ENCODE results near the gene RIT2. TPM values are rescaled to one million over a fixed set of nuclear protein-coding genes. Genes with fewer than 3 reads are reported as not detected.

The RIT2 gene
- total RNA-seq, 1 donor from 2014 or later: not detected

DNA sequence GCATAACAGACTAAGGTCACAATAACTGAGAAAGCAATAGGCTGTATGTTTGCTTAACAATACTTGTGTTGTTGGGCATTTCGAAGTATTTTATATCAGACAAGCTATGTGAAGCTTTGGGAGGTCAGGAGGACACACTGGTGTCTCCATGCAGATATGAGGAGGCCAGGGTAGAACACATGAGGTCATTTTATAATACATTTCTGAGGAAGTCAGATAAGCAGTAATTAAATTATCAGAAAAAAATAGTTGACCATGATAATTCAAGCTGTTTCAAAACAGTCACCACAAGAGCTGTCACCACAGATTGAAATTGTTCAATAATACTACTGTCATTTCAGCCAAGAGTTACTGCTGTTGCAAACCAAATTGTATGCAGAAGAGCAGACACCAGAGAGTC, 160.6 kb downstream of the RIT2 start:
- DNase-seq (ENCODE audit: low spot score): no peak
- Mint-ChIP-seq H3K4me1 (ENCODE audit: unreplicated experiment) (no peaks in the 10 kb centered on the region), H3K27ac (ENCODE audit: unreplicated experiment) (no peak overlapping the region), H3K4me3 (ENCODE audit: unreplicated experiment) (no peak overlapping the region), H3K9me3 (ENCODE audit: unreplicated experiment) (no peaks in the 10 kb centered on the region), H3K27me3 (ENCODE audit: unreplicated experiment) (no peaks in the 10 kb centered on the region), H3K36me3 (ENCODE audit: low read depth, unreplicated experiment) (no peaks in the 10 kb centered on the region)
- TF ChIP-seq, protein P1, sequence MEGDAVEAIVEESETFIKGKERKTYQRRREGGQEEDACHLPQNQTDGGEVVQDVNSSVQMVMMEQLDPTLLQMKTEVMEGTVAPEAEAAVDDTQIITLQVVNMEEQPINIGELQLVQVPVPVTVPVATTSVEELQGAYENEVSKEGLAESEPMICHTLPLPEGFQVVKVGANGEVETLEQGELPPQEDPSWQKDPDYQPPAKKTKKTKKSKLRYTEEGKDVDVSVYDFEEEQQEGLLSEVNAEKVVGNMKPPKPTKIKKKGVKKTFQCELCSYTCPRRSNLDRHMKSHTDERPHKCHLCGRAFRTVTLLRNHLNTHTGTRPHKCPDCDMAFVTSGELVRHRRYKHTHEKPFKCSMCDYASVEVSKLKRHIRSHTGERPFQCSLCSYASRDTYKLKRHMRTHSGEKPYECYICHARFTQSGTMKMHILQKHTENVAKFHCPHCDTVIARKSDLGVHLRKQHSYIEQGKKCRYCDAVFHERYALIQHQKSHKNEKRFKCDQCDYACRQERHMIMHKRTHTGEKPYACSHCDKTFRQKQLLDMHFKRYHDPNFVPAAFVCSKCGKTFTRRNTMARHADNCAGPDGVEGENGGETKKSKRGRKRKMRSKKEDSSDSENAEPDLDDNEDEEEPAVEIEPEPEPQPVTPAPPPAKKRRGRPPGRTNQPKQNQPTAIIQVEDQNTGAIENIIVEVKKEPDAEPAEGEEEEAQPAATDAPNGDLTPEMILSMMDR (IDR thresholded peaks at IDR 0.05; ENCODE audit: unreplicated experiment): no peak

DNA sequence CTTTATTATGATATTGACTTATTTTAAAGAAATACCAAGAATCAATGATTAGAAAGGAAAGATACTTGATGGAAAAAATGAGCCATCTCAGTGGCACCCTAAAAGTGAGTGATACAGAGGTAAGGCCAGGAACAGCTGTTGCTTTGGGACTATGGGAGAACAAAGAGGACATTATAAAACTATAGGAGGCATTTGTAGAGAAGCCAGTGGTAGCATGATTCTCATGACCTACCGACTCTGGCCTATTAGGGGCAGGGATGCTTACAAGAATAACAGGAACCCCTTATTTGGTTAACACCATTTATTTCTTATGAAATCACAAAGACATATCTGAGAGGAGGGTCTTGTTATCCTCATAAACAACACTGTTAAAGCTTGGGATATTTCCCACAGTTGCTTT, 162.2 kb downstream of the RIT2 start:
- no peak for DNase-seq (ENCODE audit: low spot score)
- TF ChIP-seq, protein P1 (IDR thresholded peaks at IDR 0.05; ENCODE audit: unreplicated experiment): no peak
- no peak overlapping the region for H3K4me3 Mint-ChIP-seq (ENCODE audit: unreplicated experiment)
- no peaks in the 10 kb centered on the region for H3K4me1 Mint-ChIP-seq (ENCODE audit: unreplicated experiment)
- H3K9me3 Mint-ChIP-seq (ENCODE audit: unreplicated experiment): no peaks in the 10 kb centered on the region
- H3K36me3 Mint-ChIP-seq (ENCODE audit: low read depth, unreplicated experiment): no peaks in the 10 kb centered on the region
- H3K27ac Mint-ChIP-seq (ENCODE audit: unreplicated experiment): no peak overlapping the region
- H3K27me3 Mint-ChIP-seq (ENCODE audit: unreplicated experiment): no peaks in the 10 kb centered on the region

DNA sequence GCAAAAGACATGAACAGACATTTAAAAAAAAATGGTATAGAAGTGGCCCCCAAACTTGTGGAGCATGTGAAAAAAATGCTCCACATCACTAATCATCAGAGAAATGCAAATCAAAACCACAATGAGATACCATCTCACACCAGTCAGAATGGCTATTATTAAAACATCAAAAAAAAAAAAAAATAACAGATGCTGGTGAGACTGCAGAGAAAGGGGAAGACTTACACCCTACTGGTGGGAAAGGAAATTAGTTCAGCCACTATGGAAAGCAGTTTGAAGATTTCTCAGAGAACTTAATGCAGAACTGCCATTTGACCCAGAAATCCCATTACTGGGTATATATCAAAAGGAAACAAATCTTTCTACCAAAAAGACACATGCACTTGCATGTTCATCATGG, 164.8 kb downstream of the RIT2 start:
- TF ChIP-seq, protein P1 (IDR thresholded peaks at IDR 0.05; ENCODE audit: unreplicated experiment): no peak
- Mint-ChIP-seq H3K27ac (ENCODE audit: unreplicated experiment) (no peak overlapping the region), H3K4me1 (ENCODE audit: unreplicated experiment) (no peaks in the 10 kb centered on the region), H3K27me3 (ENCODE audit: unreplicated experiment) (no peaks in the 10 kb centered on the region), H3K4me3 (ENCODE audit: unreplicated experiment) (no peak overlapping the region), H3K9me3 (ENCODE audit: unreplicated experiment) (no peaks in the 10 kb centered on the region), H3K36me3 (ENCODE audit: low read depth, unreplicated experiment) (no peaks in the 10 kb centered on the region)
- DNase-seq (ENCODE audit: low spot score): no peak

DNA sequence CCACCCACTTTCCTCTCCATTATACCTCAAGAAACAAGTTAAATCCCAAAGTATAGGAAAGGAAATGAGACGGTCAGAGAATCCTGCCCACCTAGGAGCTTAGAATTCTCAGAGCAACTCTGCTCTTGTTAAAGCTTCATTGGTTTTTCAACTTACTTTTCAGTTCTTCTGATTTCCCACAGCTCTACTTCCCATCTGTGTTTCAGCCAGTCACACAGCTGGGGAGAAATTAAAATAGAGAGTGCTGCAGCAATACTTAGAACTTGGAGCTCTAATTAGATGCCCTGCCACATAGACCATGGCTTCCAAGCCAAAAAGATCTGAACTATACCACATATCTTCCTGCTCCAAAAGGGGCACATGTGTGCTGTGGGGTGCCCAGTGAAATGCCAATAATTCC, 166.7 kb downstream of the RIT2 start:
- TF ChIP-seq, protein P1 (IDR thresholded peaks at IDR 0.05; ENCODE audit: unreplicated experiment): no peak
- Mint-ChIP-seq H3K4me3 (ENCODE audit: unreplicated experiment) (no peak overlapping the region), H3K4me1 (ENCODE audit: unreplicated experiment) (no peaks in the 10 kb centered on the region), H3K36me3 (ENCODE audit: low read depth, unreplicated experiment) (no peaks in the 10 kb centered on the region), H3K27me3 (ENCODE audit: unreplicated experiment) (no peaks in the 10 kb centered on the region), H3K27ac (ENCODE audit: unreplicated experiment) (no peak overlapping the region), H3K9me3 (ENCODE audit: unreplicated experiment) (no peaks in the 10 kb centered on the region)
- DNase-seq (ENCODE audit: low spot score): no peak

DNA sequence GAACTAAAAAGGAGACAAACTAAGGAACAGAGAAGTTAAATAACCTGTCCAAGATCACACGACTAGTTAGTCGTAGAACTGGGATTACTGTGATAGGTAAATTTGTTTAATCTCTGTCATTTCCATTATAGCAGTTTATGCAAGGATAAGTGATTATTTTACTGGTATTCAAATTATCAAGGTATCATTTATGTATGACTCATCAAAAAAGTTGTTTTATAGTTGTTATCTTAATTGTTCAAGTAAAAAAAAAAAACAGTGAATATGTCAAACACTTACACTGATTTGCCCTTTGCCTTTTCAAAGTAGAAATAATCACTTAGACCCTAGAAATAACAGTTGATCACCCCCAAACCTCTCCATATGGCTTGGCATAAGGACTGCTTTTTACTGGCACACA, 173.6 kb downstream of the RIT2 start:
- Mint-ChIP-seq H3K4me1 (ENCODE audit: unreplicated experiment) (peaks cover 6% of the 10 kb centered on the region), H3K27ac (ENCODE audit: unreplicated experiment) (no peak overlapping the region), H3K4me3 (ENCODE audit: unreplicated experiment) (no peak overlapping the region), H3K27me3 (ENCODE audit: unreplicated experiment) (no peaks in the 10 kb centered on the region), H3K9me3 (ENCODE audit: unreplicated experiment) (no peaks in the 10 kb centered on the region), H3K36me3 (ENCODE audit: low read depth, unreplicated experiment) (no peaks in the 10 kb centered on the region)
- TF ChIP-seq, protein P1 (IDR thresholded peaks at IDR 0.05; ENCODE audit: unreplicated experiment): no peak
- DNase-seq (ENCODE audit: low spot score): no peak
